Measurements from ENCODE around the gene CDC16. TPM values are rescaled to one million over a fixed set of nuclear protein-coding genes. Genes with fewer than 3 reads are reported as not detected.

CDC16 gene
- total and polyA plus RNA-seq, 2 of the 13 experiments (the other 11 are each of a cell fraction or from before 2014, with no cell fraction given): 24.2 to 60.9 TPM

DNA sequence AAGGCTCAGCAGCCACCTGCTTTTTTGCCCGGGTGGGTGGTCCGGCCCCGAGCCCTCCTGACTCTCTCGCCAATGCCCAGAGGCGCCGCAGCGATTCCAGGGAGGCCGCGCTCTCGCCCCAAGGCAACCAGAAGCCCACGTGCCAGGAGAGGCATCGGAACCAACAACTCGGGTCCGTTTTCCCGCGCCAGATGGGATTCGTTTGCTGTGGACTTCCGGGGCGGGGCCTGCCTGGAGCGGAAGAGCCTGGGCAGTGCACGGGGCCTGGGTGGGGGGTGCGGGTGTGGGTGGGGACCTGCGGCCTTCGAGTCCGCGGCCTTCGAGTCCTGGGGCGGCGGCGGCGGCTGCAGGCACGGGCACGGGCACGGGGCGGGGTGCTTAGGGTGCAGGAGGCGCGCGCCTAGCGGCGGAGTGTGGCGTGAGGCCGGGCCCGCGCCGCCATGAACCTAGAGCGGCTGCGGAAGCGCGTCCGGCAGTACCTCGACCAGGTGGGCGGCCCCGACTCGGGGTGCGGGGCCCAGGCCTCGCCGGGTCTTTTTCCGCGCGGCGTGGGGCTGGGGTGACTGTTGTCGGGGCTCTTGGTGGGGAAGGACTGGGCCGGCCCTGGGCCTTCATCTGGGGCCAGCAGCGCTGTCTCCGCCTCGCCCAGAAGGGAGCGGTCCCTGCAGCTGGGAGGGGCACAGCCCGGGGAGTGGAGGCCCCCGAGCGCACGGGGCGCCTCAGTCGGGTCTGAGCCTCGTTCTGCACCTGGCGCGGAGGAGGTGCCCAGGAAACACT is at the start of gene CDC16 (continued):
- TF ChIP-seq, protein P1, sequence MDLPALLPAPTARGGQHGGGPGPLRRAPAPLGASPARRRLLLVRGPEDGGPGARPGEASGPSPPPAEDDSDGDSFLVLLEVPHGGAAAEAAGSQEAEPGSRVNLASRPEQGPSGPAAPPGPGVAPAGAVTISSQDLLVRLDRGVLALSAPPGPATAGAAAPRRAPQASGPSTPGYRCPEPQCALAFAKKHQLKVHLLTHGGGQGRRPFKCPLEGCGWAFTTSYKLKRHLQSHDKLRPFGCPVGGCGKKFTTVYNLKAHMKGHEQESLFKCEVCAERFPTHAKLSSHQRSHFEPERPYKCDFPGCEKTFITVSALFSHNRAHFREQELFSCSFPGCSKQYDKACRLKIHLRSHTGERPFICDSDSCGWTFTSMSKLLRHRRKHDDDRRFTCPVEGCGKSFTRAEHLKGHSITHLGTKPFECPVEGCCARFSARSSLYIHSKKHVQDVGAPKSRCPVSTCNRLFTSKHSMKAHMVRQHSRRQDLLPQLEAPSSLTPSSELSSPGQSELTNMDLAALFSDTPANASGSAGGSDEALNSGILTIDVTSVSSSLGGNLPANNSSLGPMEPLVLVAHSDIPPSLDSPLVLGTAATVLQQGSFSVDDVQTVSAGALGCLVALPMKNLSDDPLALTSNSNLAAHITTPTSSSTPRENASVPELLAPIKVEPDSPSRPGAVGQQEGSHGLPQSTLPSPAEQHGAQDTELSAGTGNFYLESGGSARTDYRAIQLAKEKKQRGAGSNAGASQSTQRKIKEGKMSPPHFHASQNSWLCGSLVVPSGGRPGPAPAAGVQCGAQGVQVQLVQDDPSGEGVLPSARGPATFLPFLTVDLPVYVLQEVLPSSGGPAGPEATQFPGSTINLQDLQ (CRISPR knock-in tag; IDR thresholded peaks at IDR 0.05): peak; percentile 72; the same call in 1 of the 2 replicates
- TF ChIP-seq ZNF777 (CRISPR knock-in tag; IDR thresholded peaks at IDR 0.05): peak; percentile 70
- no peak; a peak in 1 of 4 replicates for TF ChIP-seq REST (IDR thresholded peaks at IDR 0.05; ENCODE audit: borderline replicate concordance in 1 of 2, low read depth in 1 of 2, low read length in 2 of 2)
- no peak for TF ChIP-seq ZNF10 (CRISPR knock-in tag; IDR thresholded peaks at IDR 0.05; ENCODE audit: borderline replicate concordance, low read depth)
- peak; percentile 86; the same call in 1 of the 2 replicates for TF ChIP-seq CENPT (CRISPR knock-in tag; IDR thresholded peaks at IDR 0.05; ENCODE audit: low read depth)
- peak; percentile 56; the same call in 1 of the 2 replicates for TF ChIP-seq GATAD2A (CRISPR knock-in tag; IDR thresholded peaks at IDR 0.05)
- TF ChIP-seq ZNF850 (CRISPR knock-in tag; conservative IDR thresholded peaks at IDR 0.05): no peak
- TF ChIP-seq PRDM15 (CRISPR knock-in tag; IDR thresholded peaks at IDR 0.05): no peak
- TF ChIP-seq KDM5A (IDR thresholded peaks at IDR 0.05; ENCODE audit: borderline replicate concordance, low read length): peak; percentile 60; the same call in 1 of the 2 replicates
- TF ChIP-seq, protein P2, sequence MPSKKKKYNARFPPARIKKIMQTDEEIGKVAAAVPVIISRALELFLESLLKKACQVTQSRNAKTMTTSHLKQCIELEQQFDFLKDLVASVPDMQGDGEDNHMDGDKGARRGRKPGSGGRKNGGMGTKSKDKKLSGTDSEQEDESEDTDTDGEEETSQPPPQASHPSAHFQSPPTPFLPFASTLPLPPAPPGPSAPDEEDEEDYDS (CRISPR knock-in tag; IDR thresholded peaks at IDR 0.05): no peak
- TF ChIP-seq FOXK1 (CRISPR knock-in tag; IDR thresholded peaks at IDR 0.05; ENCODE audit: borderline replicate concordance, low read depth): peak; percentile 81; the same call in 1 of the 2 replicates
- no peak for TF ChIP-seq CEBPZ (IDR thresholded peaks at IDR 0.05; ENCODE audit: low read length)
- TF ChIP-seq DNMT3B (CRISPR knock-in tag; conservative IDR thresholded peaks at IDR 0.05): no peak
